ENCODE measurements around the gene PLBD2. TPM values are rescaled to one million over a fixed set of nuclear protein-coding genes. Genes with fewer than 3 reads are reported as not detected.

PLBD2 gene
- total RNA-seq, 1 experiment from 2014 or later, result 31.4 TPM

GRCh38 chr12:113373969-113374368 lies 15.6 kb downstream of the PLBD2 start:
- no peak overlapping the region for H2BK120ac ChIP-seq (ENCODE audit: low read depth, low read length, poor library complexity, severe bottlenecking)
- H3K56ac ChIP-seq (ENCODE audit: insufficient read length, low read depth, low read length), result no peak overlapping the region
- H3K4me1 ChIP-seq (ENCODE audit: insufficient read depth, low read length), result no peaks in the 10 kb centered on the region
- H4K91ac ChIP-seq (ENCODE audit: insufficient read length, low read depth, low read length), result no peak overlapping the region
- H4K20me1 ChIP-seq (ENCODE audit: control insufficient read depth, insufficient read depth, insufficient read length), result no peaks in the 10 kb centered on the region
- TF ChIP-seq CTCF (conservative IDR thresholded peaks at IDR 0.05), result no peak
- H3K9me3 Mint-ChIP-seq, result no peaks in the 10 kb centered on the region
- H3K23me2 ChIP-seq (ENCODE audit: insufficient read length, low read depth, low read length, poor library complexity, severe bottlenecking), result no peaks in the 10 kb centered on the region
- H2BK15ac ChIP-seq (ENCODE audit: low read depth, low read length), result no peak overlapping the region
- no peak overlapping the region for H4K5ac ChIP-seq (ENCODE audit: insufficient read length, low read depth, low read length)
- H3K4me2 ChIP-seq (ENCODE audit: insufficient read depth, insufficient read length, low read length), result no peak overlapping the region
- no peak overlapping the region for H2BK20ac ChIP-seq (ENCODE audit: low read depth, low read length, poor library complexity, severe bottlenecking)
- H3K79me1 ChIP-seq (ENCODE audit: insufficient read depth, low read depth, low read length, poor library complexity, severe bottlenecking), result no peaks in the 10 kb centered on the region
- no peaks in the 10 kb centered on the region for H3K27me3 Mint-ChIP-seq (ENCODE audit: low read depth)
- H3K4me3 Mint-ChIP-seq, result no peak overlapping the region
- no peak overlapping the region for H3K14ac ChIP-seq (ENCODE audit: insufficient read depth, low read length)
- H2BK5ac ChIP-seq (ENCODE audit: insufficient read length, low read length), result no peak overlapping the region
- WGBS (ENCODE audit: extremely low coverage, insufficient read length, low lambda C conversion rate), result no CpG with 5 or more reads among the region's 3 CpGs
- H3K27me3 ChIP-seq (ENCODE audit: insufficient read depth, low read length), result no peaks in the 10 kb centered on the region
- no peaks in the 10 kb centered on the region for H3K4me1 Mint-ChIP-seq
- no peak overlapping the region for H3K4ac ChIP-seq (ENCODE audit: low read depth, low read length)
- no peak overlapping the region for H2AFZ ChIP-seq (ENCODE audit: low read length)
- H3T11ph ChIP-seq (ENCODE audit: low read length), result no peak overlapping the region
- H2AK5ac ChIP-seq (ENCODE audit: insufficient read length, low read length), result no peak overlapping the region
- no peak overlapping the region; a peak in 1 of 7 replicates for H3K27ac Mint-ChIP-seq
- H3K9me3 ChIP-seq (ENCODE audit: control insufficient read depth, low read depth, low read length), result no peaks in the 10 kb centered on the region
- H2BK12ac ChIP-seq (ENCODE audit: insufficient read length, low read depth, low read length), result no peak overlapping the region
- H3K18ac ChIP-seq (ENCODE audit: insufficient read length, low read depth, low read length), result no peak overlapping the region
- H3K79me2 ChIP-seq (ENCODE audit: insufficient read depth, low read length), result no peaks in the 10 kb centered on the region
- H3K23ac ChIP-seq (ENCODE audit: insufficient read length, low read depth, low read length), result no peak overlapping the region
- no peak for DNase-seq
- no peak overlapping the region for H3K27ac ChIP-seq (ENCODE audit: insufficient read length, low read depth, low read length)
- no peak overlapping the region for H3K9ac ChIP-seq (ENCODE audit: extremely low read depth, insufficient read length, low read length)
- H3K36me3 Mint-ChIP-seq (ENCODE audit: insufficient read depth in 1 of 3, low read depth in 3 of 3), result peaks cover 12 to 39% (median 36%) of the 10 kb centered on the region in 3 experiments; a peak in 6 of 7 replicates
- H4K8ac ChIP-seq (replicated peaks; ENCODE audit: insufficient read length, low read depth, low read length), result no peak overlapping the region
